Measurements from ENCODE around the gene LCP1. TPM values are rescaled to one million over a fixed set of nuclear protein-coding genes. Genes with fewer than 3 reads are reported as not detected.

Gene LCP1
- total RNA-seq, 2 donors from 2014 or later, result 761 to 1,053 TPM

DNA sequence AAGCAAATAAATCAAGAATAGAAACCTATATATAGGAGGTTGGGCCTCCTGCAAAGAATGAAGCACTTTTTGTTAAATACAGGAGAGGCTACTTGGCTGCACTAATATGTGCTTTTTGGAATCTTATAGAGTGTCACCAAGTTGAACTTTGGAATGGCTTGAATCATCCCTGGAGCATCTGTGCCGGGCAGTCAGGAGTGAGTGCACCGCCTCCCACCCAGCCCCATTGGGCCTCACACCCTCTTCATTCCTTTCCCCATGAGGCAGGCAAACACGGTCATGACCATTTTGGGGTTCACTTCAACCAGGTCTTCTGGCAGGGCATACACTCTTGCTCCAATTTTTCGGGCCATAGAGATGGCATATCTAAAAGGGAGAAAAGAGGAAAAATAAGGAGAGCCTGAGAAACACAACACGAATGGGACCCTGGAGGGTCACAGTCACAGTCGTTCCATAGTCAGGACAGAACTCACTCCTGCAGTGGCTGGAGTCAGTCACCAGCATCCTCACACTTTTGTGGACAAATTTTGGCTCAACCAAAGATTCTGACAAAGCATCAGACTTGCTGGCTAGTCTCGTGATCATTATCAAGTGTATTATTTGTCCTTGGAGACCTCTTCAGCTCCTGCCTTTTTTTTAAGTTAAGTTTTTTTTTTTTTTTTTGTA, 54.5 kb downstream of the LCP1 start:
- DNase-seq (ENCODE audit: low spot score in 2 of 2) (no peak), ATAC-seq (no peak)
- H3K27ac Mint-ChIP-seq, result peak overlapping the region in 1 of 2 donors; percentile 89
- no peaks in the 10 kb centered on the region for H3K9me3 Mint-ChIP-seq
- H3K36me3 Mint-ChIP-seq, result peaks cover 16 to 31% of the 10 kb centered on the region in 2 donors

DNA sequence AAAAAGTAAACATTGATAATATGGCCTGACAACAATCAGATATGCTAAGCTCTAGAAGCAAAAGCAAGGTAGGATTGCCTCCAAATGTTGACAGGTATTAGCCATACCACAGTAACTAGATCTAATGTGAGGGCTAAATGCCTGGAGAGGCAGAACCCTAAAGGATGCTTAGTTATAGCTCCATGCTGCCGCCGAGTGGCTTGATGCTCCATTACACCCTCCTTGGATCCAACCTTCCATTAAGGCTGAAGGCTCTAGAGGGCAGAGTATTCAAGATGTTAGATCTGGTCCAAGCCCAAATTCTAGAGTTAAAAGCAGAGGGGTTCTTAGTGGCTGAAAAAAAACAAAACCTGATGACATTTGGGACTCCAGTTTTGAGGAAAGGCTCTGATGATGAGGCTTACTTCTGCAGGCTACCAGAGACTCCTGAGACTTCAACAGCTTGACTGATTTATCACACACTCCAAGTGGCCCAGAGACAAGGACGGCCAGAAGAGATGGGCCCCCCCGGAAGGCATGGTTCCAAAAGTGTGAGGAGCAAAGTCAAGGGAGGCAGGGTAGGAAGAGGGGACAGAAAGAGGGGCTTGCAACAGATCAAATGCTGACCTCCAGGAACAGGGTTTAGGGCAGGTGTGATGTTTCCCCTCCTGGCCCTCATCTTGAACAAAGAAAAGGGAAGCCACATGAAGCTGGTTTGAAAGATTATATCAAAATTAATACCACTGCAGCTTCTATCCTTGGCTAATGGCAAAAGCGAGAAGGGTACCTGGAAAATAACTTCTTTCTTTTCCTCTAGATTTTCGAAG, 55.2 kb downstream of the LCP1 start:
- peak in 1 of 2 donors; percentile 62 for DNase-seq (ENCODE audit: low spot score in 2 of 2)
- H3K36me3 Mint-ChIP-seq, result peaks cover 15 to 28% of the 10 kb centered on the region in 2 donors
- H3K27ac Mint-ChIP-seq, result peak overlapping the region; percentile 84 to 89
- ATAC-seq, result peak; percentile 72 to 84
- no peaks in the 10 kb centered on the region for H3K9me3 Mint-ChIP-seq

- Mint-ChIP-seq H3K9me3 (no peaks in the 10 kb centered on the region), H3K27ac (peak overlapping the region in 1 of 2 donors; percentile 84), H3K36me3 (peaks cover 15 to 28% of the 10 kb centered on the region in 2 donors)
- DNase-seq (ENCODE audit: low spot score in 2 of 2) (no peak), ATAC-seq (peak in 1 of 2 donors; percentile 1)
Measured at GRCh38 chr13:46126056-46126455, 55.9 kb downstream of the LCP1 start.

DNA sequence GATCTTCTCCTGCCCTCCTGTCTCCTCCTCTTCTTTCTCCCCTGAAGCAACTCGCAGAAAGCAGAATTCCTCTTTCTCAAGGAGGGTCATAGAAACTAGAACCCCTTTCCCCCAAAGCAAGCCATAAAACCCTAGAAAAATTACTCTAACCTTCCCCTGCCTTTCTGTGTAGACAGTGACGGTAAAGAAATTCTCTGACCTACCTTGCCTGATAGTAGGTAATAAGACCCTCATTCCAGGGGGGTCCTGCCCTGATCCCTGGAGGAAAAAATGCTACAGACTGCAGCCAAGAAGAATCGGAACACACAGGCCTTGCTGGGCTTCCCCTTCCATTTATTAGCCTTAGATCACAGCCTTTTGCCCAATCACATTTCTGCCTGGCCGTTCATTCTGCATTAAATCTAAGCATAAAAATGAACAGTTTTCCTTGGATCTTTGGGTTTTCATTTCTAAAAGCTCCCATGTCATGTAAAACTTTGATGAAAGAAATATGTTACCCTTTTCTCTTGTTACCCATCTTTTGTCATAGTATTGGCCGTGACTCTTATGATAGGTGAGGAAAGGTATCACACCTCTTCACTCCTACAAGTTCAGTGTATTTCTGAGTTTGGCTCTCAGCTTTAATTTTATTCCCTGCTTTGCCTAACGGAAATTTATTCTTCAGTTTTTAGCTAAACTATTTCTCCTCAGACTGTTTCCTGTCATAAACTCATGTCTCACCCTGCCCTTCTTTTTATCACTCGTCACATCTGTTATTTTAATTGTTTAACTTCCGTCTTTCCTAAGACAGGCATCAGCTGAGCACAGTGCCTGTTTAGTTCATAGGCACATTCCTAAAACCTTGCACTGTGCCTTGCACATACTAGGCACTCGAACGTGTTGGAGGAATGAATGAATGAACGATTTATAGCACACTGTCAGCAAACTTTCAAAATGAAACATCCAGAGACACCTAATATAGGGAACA, 56.7 kb downstream of the LCP1 start:
- no peaks in the 10 kb centered on the region for H3K9me3 Mint-ChIP-seq
- ATAC-seq (no peak), DNase-seq (ENCODE audit: low spot score in 2 of 2) (no peak)
- H3K27ac Mint-ChIP-seq, result peak overlapping the region; percentile 84 to 90
- H3K36me3 Mint-ChIP-seq, result peaks cover 10 to 20% of the 10 kb centered on the region in 2 donors

- DNase-seq (ENCODE audit: low spot score in 2 of 2) (no peak), ATAC-seq (peak in 1 of 2 donors; percentile 17)
- Mint-ChIP-seq H3K27ac (peak overlapping the region; percentile 84 to 90), H3K9me3 (no peaks in the 10 kb centered on the region), H3K36me3 (peaks cover 5 to 13% of the 10 kb centered on the region in 2 donors)
Measured at GRCh38 chr13:46124531-46124966, 57.4 kb downstream of the LCP1 start.

DNA sequence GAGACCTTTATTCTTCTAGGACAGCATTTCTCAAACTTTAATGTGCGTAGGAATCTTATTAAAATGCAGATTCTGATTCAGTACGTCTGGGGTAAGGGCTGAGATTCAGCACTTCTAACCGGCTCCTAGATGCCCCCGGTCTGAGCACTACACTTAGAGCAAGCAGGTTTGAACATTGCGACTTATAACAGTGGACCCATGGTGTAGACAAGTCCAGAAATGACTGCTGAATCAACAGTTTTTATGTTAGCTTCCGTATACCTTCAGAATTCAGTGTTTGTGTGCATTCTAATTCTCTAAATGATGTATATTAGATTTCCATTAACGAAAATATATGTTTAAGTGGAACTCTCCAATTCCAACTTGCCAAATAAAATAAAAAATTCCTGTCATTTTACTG, 59.7 kb downstream of the LCP1 start:
- no peak overlapping the region for H3K27ac Mint-ChIP-seq

GRCh38 chr13:46121597-46122163, 60.3 kb downstream of the LCP1 start:
- H3K27ac Mint-ChIP-seq, result peak overlapping the region in 1 of 2 donors; percentile 18
- ATAC-seq (peak in 1 of 2 donors; percentile 6), DNase-seq (ENCODE audit: low spot score in 2 of 2) (no peak)
- peaks cover 1 to 2% of the 10 kb centered on the region in 2 donors for H3K36me3 Mint-ChIP-seq
- H3K9me3 Mint-ChIP-seq, result no peaks in the 10 kb centered on the region

More for the DNA sequence above, 59.7 kb downstream of the LCP1 start:
- H3K36me3 Mint-ChIP-seq, result peaks cover 4 to 7% of the 10 kb centered on the region in 2 donors
- ATAC-seq (no peak), DNase-seq (ENCODE audit: low spot score in 2 of 2) (no peak)
- no peaks in the 10 kb centered on the region for H3K9me3 Mint-ChIP-seq

DNA sequence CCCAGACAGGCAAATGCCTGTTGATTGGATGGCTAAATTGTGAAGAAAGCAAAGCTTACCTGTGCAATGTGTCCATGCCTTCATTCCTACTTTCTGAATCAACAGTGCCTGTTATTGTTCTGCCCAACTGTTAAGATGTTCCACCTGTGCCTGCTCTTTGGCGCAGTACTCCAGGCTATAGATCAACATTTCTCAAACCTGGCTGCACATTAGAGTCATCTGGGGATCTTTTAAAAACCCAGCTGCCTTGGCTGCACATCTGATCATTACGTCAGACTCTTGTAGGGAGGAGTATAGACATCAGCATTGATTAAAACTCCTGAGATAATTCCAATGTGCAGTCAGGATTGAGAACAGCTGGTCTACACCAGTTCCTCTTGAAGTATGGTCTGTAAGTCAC, 60.9 kb downstream of the LCP1 start:
- ATAC-seq (peak in 1 of 2 donors; percentile 34), DNase-seq (ENCODE audit: low spot score in 2 of 2) (no peak)
- H3K36me3 Mint-ChIP-seq, result no peaks in the 10 kb centered on the region
- H3K9me3 Mint-ChIP-seq, result no peaks in the 10 kb centered on the region
- H3K27ac Mint-ChIP-seq, result no peak overlapping the region

GRCh38 chr13:46119883-46120614, 61.9 kb downstream of the LCP1 start:
- H3K36me3 Mint-ChIP-seq, result no peaks in the 10 kb centered on the region
- DNase-seq (ENCODE audit: low spot score in 2 of 2) (no peak), ATAC-seq (peak in 1 of 2 donors; percentile 14)
- H3K9me3 Mint-ChIP-seq, result no peaks in the 10 kb centered on the region
- no peak overlapping the region for H3K27ac Mint-ChIP-seq

DNA sequence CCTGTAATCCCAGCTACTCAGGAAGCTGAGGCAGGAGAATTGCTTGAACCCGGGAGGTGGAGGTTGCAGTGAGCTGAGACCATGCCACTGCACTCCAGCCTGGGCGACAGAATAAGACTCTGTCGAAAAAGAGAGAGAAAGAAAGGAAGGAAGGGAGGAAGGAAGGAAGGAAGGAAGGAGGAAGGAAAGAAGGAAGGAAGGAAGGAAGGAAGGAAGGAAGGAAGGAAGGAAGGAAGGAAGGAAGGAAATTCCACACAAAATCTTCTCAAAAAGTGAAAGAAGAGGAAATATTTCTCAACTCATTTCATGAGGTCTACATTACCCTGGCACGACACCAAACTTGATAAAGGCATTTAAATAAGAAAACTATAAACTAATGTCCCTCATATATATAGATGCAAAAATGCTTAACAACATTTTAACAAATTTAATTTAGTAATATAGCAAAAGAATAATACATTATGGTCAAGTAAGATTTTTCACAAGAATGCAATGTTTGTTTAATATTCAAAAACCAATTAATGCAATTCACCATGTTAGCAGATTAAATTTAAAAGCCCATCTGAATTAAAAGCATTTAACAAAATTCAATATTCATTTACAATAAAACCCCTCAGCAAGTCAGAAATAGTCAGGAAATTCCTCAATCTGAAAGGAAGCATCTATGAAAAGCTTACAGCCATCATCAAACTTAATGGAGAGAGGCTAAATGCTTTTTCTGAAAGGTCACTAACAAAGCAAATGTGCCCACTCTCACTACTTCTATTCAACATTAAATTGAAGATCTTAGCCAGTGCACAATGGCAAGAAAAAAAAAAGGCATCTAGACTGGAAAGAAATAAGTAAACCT, 65.1 kb downstream of the LCP1 start:
- no peak overlapping the region for H3K27ac Mint-ChIP-seq
- H3K36me3 Mint-ChIP-seq, result no peaks in the 10 kb centered on the region
- ATAC-seq, result no peak
- no peak for DNase-seq (ENCODE audit: low spot score in 2 of 2)
- no peaks in the 10 kb centered on the region for H3K9me3 Mint-ChIP-seq

- peak in 1 of 2 donors; percentile 12 for ATAC-seq
Measured at GRCh38 chr13:46114613-46115012, 67.4 kb downstream of the LCP1 start.

GRCh38 chr13:46113596-46113995, 68.4 kb downstream of the LCP1 start:
- H3K9me3 Mint-ChIP-seq, result no peaks in the 10 kb centered on the region
- no peak overlapping the region for H3K27ac Mint-ChIP-seq
- DNase-seq (ENCODE audit: low spot score in 2 of 2) (no peak), ATAC-seq (peak in 1 of 2 donors; percentile 38)
- no peaks in the 10 kb centered on the region for H3K36me3 Mint-ChIP-seq

More at GRCh38 chr13:46114613-46115012, 67.4 kb downstream of the LCP1 start:
- Mint-ChIP-seq H3K27ac (no peak overlapping the region), H3K9me3 (no peaks in the 10 kb centered on the region), H3K36me3 (no peaks in the 10 kb centered on the region)
- DNase-seq (ENCODE audit: low spot score in 2 of 2), result no peak

DNA sequence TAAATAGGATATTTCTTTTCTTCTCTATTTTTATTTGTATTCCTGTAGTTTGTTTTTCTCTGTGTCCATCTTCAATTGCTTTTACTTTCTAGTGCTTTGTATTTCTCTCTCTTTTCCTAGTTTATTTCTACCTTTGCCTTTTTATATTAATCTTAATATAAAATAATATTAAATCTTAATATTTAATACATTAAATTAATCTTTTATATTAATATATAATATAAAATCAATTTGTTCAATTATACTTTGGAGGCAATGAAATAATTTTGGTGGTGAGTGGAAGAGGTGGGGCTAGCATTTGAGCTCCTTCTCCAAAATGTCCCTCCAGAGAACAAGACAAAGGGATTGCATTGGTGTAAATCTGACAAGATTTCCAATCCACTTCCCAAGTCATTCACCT, 70.8 kb downstream of the LCP1 start:
- H3K36me3 Mint-ChIP-seq, result no peaks in the 10 kb centered on the region
- no peaks in the 10 kb centered on the region for H3K9me3 Mint-ChIP-seq
- DNase-seq (ENCODE audit: low spot score in 2 of 2), result no peak
- no peak overlapping the region for H3K27ac Mint-ChIP-seq
- no peak for ATAC-seq

GRCh38 chr13:46109451-46109850, 72.5 kb downstream of the LCP1 start:
- DNase-seq (ENCODE audit: low spot score in 2 of 2) (no peak), ATAC-seq (no peak)
- Mint-ChIP-seq H3K36me3 (no peaks in the 10 kb centered on the region), H3K27ac (no peak overlapping the region), H3K9me3 (no peaks in the 10 kb centered on the region)
